Measurements from ENCODE around the gene SPG11.

Gene SPG11

DNA sequence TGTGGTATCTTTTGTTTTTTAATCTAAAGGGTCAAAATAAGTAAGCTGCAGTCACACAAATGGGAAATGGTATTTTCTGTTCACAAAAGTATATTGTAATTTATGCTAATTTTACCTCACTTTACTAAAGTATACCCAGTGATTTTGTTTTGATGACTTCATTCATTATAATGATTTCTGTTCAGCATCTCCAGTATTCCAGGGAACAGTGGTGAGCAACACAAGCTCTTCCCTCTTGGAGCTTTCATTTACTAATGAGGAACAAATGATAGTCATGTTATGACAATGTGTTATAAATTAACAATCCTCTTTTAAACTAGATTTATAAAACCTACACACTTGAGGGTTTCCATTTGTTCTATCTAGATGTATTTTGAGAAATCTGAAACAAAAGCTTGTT, 147.0 kb downstream of the SPG11 start:
- no peak for DNase-seq
